Ovary (tissue), 3 donors: ENCODE data around the gene MYH11.

Experiments used
- CTCF ChIP-seq, 3 donors: fragments of 450-650 bp in 2 of 3; fragments of 200-600 bp in 1 of 3; IDR thresholded peaks; one replicate each; pipeline versions ENCODE4 v1.5.1 to v1.8.0; 2016 to 2022; ENCODE audit warnings: antibody characterized with exemption in 3 of 3, mild to moderate bottlenecking in 1 of 3
- EP300 ChIP-seq: sonication (generic); formaldehyde crosslinking; IDR thresholded peaks from one replicate; pipeline ENCODE4 v1.6.1; 2017; ENCODE audit warnings: antibody characterized with exemption
- POLR2A ChIP-seq: fragments of 450-650 bp; IDR thresholded peaks from one replicate; pipeline ENCODE4 v1.6.1; 2017; ENCODE audit warnings: antibody characterized with exemption, mild to moderate bottlenecking, moderate library complexity
- donor health status: DM: no; HTN: no; CAD: no.

GRCh38 chr16:15891508-15891907 is 34.7 kb upstream of the MYH11 start:
- TF ChIP-seq CTCF (IDR thresholded peaks at IDR 0.05) (no peak), POLR2A (no peak), EP300 (no peak)
